ENCODE results near the gene KIAA1328. TPM values are rescaled to one million over a fixed set of nuclear protein-coding genes. Genes with fewer than 3 reads are reported as not detected.
"Not testable (repeated sequence)": the region's sequence is repeated elsewhere in the genome, so short reads cannot be mapped to it uniquely, and the experiment has no call there.

The KIAA1328 gene
- polyA plus RNA-seq, 2 of the 4 experiments (the other 2 are of a cell fraction), result 1.7 to 3.9 TPM

DNA sequence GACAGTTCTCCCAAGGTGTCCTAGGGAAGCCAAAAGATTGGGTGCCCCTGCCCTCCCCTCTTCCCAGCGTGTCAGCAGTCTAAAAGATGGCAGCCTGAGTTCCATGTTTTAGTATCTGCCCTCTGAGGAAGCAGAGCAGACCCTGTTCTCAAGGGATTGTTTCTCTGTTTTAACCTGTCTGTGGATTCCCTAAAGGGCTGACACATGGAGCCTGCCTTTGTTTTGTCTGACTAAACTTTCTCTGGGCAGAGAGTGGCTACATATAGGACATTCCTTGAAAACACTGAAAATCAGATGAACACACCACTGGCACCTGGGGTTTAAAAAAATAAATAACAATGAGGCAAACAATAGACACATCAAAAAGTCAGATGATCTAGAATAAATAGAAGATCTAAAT, 337.6 kb downstream of the KIAA1328 start:
- H3K27ac ChIP-seq, result no peak overlapping the region
- DNase-seq (ENCODE audit: low read depth in 1 of 2, low spot score in 1 of 2) (no peak), FAIRE-seq (no peak), ATAC-seq (no peak)
- TF ChIP-seq, protein P1, sequence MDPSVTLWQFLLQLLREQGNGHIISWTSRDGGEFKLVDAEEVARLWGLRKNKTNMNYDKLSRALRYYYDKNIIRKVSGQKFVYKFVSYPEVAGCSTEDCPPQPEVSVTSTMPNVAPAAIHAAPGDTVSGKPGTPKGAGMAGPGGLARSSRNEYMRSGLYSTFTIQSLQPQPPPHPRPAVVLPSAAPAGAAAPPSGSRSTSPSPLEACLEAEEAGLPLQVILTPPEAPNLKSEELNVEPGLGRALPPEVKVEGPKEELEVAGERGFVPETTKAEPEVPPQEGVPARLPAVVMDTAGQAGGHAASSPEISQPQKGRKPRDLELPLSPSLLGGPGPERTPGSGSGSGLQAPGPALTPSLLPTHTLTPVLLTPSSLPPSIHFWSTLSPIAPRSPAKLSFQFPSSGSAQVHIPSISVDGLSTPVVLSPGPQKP (IDR thresholded peaks at IDR 0.05; ENCODE audit: low read depth, low read length), result no peak
- no peak for TF ChIP-seq HOXB13 (CRISPR knock-in tag; IDR thresholded peaks at IDR 0.05; ENCODE audit: low read depth)
- no peak for TF ChIP-seq NFE2L2 (conservative IDR thresholded peaks at IDR 0.05; ENCODE audit: low read length)
- TF ChIP-seq KDM5A (IDR thresholded peaks at IDR 0.05), result no peak
- TF ChIP-seq, protein P2, sequence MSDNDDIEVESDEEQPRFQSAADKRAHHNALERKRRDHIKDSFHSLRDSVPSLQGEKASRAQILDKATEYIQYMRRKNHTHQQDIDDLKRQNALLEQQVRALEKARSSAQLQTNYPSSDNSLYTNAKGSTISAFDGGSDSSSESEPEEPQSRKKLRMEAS (IDR thresholded peaks at IDR 0.05), result no peak
- TF ChIP-seq, protein P3, sequence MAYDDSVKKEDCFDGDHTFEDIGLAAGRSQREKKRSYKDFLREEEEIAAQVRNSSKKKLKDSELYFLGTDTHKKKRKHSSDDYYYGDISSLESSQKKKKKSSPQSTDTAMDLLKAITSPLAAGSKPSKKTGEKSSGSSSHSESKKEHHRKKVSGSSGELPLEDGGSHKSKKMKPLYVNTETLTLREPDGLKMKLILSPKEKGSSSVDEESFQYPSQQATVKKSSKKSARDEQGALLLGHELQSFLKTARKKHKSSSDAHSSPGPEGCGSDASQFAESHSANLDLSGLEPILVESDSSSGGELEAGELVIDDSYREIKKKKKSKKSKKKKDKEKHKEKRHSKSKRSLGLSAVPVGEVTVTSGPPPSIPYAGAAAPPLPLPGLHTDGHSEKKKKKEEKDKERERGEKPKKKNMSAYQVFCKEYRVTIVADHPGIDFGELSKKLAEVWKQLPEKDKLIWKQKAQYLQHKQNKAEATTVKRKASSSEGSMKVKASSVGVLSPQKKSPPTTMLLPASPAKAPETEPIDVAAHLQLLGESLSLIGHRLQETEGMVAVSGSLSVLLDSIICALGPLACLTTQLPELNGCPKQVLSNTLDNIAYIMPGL (CRISPR knock-in tag; IDR thresholded peaks at IDR 0.05; ENCODE audit: borderline replicate concordance), result no peak
- no peak for TF ChIP-seq HEYL (CRISPR knock-in tag; IDR thresholded peaks at IDR 0.05)
- no peak for TF ChIP-seq CEBPB (IDR thresholded peaks at IDR 0.05)
- TF ChIP-seq, protein P4, sequence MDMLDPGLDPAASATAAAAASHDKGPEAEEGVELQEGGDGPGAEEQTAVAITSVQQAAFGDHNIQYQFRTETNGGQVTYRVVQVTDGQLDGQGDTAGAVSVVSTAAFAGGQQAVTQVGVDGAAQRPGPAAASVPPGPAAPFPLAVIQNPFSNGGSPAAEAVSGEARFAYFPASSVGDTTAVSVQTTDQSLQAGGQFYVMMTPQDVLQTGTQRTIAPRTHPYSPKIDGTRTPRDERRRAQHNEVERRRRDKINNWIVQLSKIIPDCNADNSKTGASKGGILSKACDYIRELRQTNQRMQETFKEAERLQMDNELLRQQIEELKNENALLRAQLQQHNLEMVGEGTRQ (IDR thresholded peaks at IDR 0.05), result no peak
- TF ChIP-seq TP53 (CRISPR knock-in tag; IDR thresholded peaks at IDR 0.05), result no peak
- TF ChIP-seq TFCP2L1 (CRISPR knock-in tag; IDR thresholded peaks at IDR 0.05), result no peak
- no peak for TF ChIP-seq KDM1A (IDR thresholded peaks at IDR 0.05; ENCODE audit: low read depth)
- no peak for TF ChIP-seq JUN (IDR thresholded peaks at IDR 0.05)
- no peak for TF ChIP-seq FOSB (CRISPR knock-in tag; IDR thresholded peaks at IDR 0.05)
- TF ChIP-seq, protein P5, sequence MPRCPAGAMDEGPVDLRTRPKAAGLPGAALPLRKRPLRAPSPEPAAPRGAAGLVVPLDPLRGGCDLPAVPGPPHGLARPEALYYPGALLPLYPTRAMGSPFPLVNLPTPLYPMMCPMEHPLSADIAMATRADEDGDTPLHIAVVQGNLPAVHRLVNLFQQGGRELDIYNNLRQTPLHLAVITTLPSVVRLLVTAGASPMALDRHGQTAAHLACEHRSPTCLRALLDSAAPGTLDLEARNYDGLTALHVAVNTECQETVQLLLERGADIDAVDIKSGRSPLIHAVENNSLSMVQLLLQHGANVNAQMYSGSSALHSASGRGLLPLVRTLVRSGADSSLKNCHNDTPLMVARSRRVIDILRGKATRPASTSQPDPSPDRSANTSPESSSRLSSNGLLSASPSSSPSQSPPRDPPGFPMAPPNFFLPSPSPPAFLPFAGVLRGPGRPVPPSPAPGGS (IDR thresholded peaks at IDR 0.05), result no peak
- TF ChIP-seq BHLHE40 (IDR thresholded peaks at IDR 0.05; ENCODE audit: low read depth, low read length), result no peak
- no peak for TF ChIP-seq HDAC2 (IDR thresholded peaks at IDR 0.05)
- no peak for TF ChIP-seq RAD21 (conservative IDR thresholded peaks at IDR 0.05 in 1 of 2, IDR thresholded peaks at IDR 0.05 in 1 of 2)
- POLR2A ChIA-PET, result no interaction called here
- 69% methylated on average over 1 of the region's 1 CpG for WGBS (ENCODE audit: missing lambda C conversion rate)
- CTCF ChIA-PET, result no interaction called here
- no peaks in the 10 kb centered on the region for H3K9me3 ChIP-seq
- no peak overlapping the region for H3K4me3 ChIP-seq
- H3K4me1 ChIP-seq, result no peaks in the 10 kb centered on the region
- no peak overlapping the region for H3K4me2 ChIP-seq

DNA sequence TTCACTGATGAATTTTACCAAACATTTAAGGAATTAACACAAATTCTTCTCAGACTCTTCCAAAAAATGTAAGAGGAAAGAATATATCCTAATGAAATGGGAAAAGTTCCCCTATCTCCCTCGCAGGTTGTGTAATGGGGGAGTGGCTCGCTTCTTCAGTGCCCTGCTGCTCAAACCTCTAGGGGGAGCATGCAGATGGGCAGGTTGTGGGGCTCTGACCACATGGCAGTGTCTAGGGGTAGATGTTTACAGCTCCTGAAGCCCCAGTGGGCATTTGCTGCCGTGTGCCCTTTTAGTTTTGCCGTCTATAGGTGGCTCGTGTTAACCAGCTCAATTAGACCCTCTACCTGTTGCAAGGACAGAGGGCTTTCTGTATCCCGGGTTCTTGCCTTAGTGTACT, 338.0 kb downstream of the KIAA1328 start:
- FAIRE-seq; H3K4me3 ChIP-seq; H3K9me3 ChIP-seq; H3K4me1 ChIP-seq; H3K27ac ChIP-seq; DNase-seq (ENCODE audit: low read depth in 1 of 2, low spot score in 1 of 2); CTCF ChIA-PET; ATAC-seq; POLR2A ChIA-PET; H3K4me2 ChIP-seq: not testable (repeated sequence)
- 68% methylated on average over 6 of the region's 6 CpGs for WGBS (ENCODE audit: missing lambda C conversion rate)

DNA sequence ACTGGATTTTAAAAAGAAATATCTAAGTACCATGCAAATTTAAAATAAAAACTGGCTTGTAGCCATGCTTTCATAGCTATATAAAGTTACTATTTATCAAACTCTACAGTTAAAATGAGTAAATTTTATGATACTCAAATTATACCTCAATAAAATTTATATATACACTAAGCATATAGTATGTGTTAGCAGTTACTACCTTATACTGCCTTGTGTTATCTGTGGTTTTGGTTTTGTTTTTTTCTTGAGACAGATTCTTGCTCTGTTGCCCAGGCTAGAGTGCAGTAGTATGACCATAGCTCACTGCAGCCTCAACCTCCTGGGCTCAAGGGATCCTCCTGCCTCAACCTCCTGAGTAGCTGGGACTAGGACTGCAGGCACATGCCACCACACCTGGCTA, 342.1 kb downstream of the KIAA1328 start:
- CTCF ChIA-PET, result no interaction called here
- ATAC-seq (no peak), DNase-seq (ENCODE audit: low read depth in 1 of 2, low spot score in 1 of 2) (no peak), FAIRE-seq (no peak)
- POLR2A ChIA-PET, result no interaction called here
- H3K4me3 ChIP-seq, result no peak overlapping the region
- H3K4me1 ChIP-seq, result no peaks in the 10 kb centered on the region
- TF ChIP-seq MAFK (IDR thresholded peaks at IDR 0.05; ENCODE audit: partially characterized antibody), result no peak
- no peak for TF ChIP-seq RFX5 (IDR thresholded peaks at IDR 0.05)
- TF ChIP-seq, protein P2 (IDR thresholded peaks at IDR 0.05), result no peak
- no peak for TF ChIP-seq CHD2 (IDR thresholded peaks at IDR 0.05; ENCODE audit: low read length, partially characterized antibody)
- no peak for TF ChIP-seq EHF (CRISPR knock-in tag; IDR thresholded peaks at IDR 0.05)
- TF ChIP-seq, protein P6, sequence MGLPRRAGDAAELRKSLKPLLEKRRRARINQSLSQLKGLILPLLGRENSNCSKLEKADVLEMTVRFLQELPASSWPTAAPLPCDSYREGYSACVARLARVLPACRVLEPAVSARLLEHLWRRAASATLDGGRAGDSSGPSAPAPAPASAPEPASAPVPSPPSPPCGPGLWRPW (IDR thresholded peaks at IDR 0.05), result no peak
- TF ChIP-seq GATA3 (IDR thresholded peaks at IDR 0.05; ENCODE audit: borderline replicate concordance), result no peak
- no peak overlapping the region for H3K4me2 ChIP-seq
- no peak overlapping the region for H3K27ac ChIP-seq
- no peaks in the 10 kb centered on the region for H3K9me3 ChIP-seq
